H1 (cell line): Measurements from ENCODE around the gene KLKB1. TPM values are rescaled to one million over a fixed set of nuclear protein-coding genes. Genes with fewer than 3 reads are reported as not detected.

Experiments used
- CBX5 ChIP-seq: fragments of 300-800, 300-1000 bp; sonication (generic); IDR thresholded peaks from 2 replicates; pipeline ENCODE4 v1.7.1; 2016; ENCODE audit warnings: antibody characterized with exemption, low read length, low read depth
- HDAC2 ChIP-seq, 2 experiments: fragments of 300-600 bp in 1 of 2; sonication (generic) in 1 of 2; IDR thresholded peaks; 2 replicates each; pipeline ENCODE4 v1.6.1; 2011 to 2012; ENCODE audit warnings: low read depth in 2 of 2, low read length in 2 of 2, mild to moderate bottlenecking in 2 of 2, moderate library complexity in 2 of 2, borderline replicate concordance in 1 of 2, inconsistent platforms in 1 of 2
- POU5F1 ChIP-seq: IDR thresholded peaks from 2 replicates; pipeline ENCODE4 v1.6.1; 2011; ENCODE audit warnings: low read depth, mild to moderate bottlenecking, low read length, moderate library complexity
- TAF1 ChIP-seq: IDR thresholded peaks from 2 replicates; pipeline ENCODE4 v1.6.1; 2011; ENCODE audit warnings: mild to moderate bottlenecking, low read depth, low read length
- TBP ChIP-seq: IDR thresholded peaks from 2 replicates; pipeline ENCODE4 v1.6.1; 2011; ENCODE audit warnings: low read depth, low read length, improper control_type of control experiment
- polyA plus RNA-seq, 7 experiments: library from polyadenylated mRNA; depleted of rRNA in 3 of 7; stranded (reverse) in 5 of 7; unstranded in 2 of 7; fragments of >200 nt in 5 of 7; fragments of 200-250 nt in 2 of 7; gene quantifications; 1 replicate in 5 of 7; 2 replicates in 1 of 7; 4 replicates in 1 of 7; pipeline versions ENCODE4 v1.2.1 to v1.2.3, GENCODE V29; 2011 to 2013; ENCODE audit warnings: missing spikeins in 2 of 7, mixed read lengths in 2 of 7
- total RNA-seq: library from RNA; stranded (reverse); fragmentation: NEBNext Ultra II Directional; extraction: Animal tissue kit (Norgen Biotek cat#: 25700); gene quantifications from 2 replicates; pipeline ENCODE4 v1.2.1, GENCODE V29; 2021
- TF ChIP-seq, protein P1 (sequence below): fragments of 300-600 bp; sonication (generic); IDR thresholded peaks from 2 replicates; pipeline ENCODE4 v1.7.1; 2012; ENCODE audit warnings: low read length, moderate library complexity, mild to moderate bottlenecking, inconsistent platforms; ENCODE audit not compliant: insufficient replicate concordance
- TF ChIP-seq, protein P2 (sequence below): IDR thresholded peaks from 2 replicates; pipeline ENCODE4 v1.6.1; 2012; ENCODE audit warnings: low read length, inconsistent platforms
- TF ChIP-seq, protein P3 (sequence below): IDR thresholded peaks from 2 replicates; pipeline ENCODE4 v1.6.1; 2012; ENCODE audit warnings: inconsistent platforms

Gene KLKB1
- total and polyA plus RNA-seq, 2 of the 8 experiments (the other 6 are each of a cell fraction or from before 2014, with no cell fraction given): 12.0 to 20.9 TPM

DNA sequence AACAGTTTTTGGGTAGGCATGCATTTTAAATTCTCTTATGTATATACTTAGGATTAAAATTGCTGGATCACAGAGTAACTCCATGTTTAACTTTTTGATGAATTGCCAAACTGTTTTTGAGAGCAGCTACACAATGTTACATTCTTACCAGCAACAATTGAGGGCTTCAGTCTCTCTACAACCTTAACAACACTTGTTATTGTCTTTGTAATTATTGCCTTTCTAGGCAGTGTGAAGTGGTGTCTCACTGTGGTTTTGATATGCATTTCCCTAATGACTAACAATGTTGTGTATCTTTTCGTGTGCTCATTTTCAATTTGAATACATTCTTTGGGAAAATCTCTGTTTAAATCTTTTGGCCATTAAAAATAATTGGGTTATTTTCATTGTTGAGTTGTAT is 21.3 kb downstream of the KLKB1 start (continued):
- TF ChIP-seq, protein P1, sequence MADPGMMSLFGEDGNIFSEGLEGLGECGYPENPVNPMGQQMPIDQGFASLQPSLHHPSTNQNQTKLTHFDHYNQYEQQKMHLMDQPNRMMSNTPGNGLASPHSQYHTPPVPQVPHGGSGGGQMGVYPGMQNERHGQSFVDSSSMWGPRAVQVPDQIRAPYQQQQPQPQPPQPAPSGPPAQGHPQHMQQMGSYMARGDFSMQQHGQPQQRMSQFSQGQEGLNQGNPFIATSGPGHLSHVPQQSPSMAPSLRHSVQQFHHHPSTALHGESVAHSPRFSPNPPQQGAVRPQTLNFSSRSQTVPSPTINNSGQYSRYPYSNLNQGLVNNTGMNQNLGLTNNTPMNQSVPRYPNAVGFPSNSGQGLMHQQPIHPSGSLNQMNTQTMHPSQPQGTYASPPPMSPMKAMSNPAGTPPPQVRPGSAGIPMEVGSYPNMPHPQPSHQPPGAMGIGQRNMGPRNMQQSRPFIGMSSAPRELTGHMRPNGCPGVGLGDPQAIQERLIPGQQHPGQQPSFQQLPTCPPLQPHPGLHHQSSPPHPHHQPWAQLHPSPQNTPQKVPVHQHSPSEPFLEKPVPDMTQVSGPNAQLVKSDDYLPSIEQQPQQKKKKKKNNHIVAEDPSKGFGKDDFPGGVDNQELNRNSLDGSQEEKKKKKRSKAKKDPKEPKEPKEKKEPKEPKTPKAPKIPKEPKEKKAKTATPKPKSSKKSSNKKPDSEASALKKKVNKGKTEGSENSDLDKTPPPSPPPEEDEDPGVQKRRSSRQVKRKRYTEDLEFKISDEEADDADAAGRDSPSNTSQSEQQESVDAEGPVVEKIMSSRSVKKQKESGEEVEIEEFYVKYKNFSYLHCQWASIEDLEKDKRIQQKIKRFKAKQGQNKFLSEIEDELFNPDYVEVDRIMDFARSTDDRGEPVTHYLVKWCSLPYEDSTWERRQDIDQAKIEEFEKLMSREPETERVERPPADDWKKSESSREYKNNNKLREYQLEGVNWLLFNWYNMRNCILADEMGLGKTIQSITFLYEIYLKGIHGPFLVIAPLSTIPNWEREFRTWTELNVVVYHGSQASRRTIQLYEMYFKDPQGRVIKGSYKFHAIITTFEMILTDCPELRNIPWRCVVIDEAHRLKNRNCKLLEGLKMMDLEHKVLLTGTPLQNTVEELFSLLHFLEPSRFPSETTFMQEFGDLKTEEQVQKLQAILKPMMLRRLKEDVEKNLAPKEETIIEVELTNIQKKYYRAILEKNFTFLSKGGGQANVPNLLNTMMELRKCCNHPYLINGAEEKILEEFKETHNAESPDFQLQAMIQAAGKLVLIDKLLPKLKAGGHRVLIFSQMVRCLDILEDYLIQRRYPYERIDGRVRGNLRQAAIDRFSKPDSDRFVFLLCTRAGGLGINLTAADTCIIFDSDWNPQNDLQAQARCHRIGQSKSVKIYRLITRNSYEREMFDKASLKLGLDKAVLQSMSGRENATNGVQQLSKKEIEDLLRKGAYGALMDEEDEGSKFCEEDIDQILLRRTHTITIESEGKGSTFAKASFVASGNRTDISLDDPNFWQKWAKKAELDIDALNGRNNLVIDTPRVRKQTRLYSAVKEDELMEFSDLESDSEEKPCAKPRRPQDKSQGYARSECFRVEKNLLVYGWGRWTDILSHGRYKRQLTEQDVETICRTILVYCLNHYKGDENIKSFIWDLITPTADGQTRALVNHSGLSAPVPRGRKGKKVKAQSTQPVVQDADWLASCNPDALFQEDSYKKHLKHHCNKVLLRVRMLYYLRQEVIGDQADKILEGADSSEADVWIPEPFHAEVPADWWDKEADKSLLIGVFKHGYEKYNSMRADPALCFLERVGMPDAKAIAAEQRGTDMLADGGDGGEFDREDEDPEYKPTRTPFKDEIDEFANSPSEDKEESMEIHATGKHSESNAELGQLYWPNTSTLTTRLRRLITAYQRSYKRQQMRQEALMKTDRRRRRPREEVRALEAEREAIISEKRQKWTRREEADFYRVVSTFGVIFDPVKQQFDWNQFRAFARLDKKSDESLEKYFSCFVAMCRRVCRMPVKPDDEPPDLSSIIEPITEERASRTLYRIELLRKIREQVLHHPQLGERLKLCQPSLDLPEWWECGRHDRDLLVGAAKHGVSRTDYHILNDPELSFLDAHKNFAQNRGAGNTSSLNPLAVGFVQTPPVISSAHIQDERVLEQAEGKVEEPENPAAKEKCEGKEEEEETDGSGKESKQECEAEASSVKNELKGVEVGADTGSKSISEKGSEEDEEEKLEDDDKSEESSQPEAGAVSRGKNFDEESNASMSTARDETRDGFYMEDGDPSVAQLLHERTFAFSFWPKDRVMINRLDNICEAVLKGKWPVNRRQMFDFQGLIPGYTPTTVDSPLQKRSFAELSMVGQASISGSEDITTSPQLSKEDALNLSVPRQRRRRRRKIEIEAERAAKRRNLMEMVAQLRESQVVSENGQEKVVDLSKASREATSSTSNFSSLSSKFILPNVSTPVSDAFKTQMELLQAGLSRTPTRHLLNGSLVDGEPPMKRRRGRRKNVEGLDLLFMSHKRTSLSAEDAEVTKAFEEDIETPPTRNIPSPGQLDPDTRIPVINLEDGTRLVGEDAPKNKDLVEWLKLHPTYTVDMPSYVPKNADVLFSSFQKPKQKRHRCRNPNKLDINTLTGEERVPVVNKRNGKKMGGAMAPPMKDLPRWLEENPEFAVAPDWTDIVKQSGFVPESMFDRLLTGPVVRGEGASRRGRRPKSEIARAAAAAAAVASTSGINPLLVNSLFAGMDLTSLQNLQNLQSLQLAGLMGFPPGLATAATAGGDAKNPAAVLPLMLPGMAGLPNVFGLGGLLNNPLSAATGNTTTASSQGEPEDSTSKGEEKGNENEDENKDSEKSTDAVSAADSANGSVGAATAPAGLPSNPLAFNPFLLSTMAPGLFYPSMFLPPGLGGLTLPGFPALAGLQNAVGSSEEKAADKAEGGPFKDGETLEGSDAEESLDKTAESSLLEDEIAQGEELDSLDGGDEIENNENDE: peak; percentile 97
- TF ChIP-seq CBX5: no peak
- peak; percentile 33; the same call in 1 of the 2 replicates for TF ChIP-seq TBP
- peak in 1 of 2 experiments; percentile 43; a peak in 1 of 4 replicates for TF ChIP-seq HDAC2 (IDR thresholded peaks at IDR 0.05; ENCODE audit: borderline replicate concordance in 1 of 2, low read depth in 2 of 2, low read length in 2 of 2)
- TF ChIP-seq, protein P2, sequence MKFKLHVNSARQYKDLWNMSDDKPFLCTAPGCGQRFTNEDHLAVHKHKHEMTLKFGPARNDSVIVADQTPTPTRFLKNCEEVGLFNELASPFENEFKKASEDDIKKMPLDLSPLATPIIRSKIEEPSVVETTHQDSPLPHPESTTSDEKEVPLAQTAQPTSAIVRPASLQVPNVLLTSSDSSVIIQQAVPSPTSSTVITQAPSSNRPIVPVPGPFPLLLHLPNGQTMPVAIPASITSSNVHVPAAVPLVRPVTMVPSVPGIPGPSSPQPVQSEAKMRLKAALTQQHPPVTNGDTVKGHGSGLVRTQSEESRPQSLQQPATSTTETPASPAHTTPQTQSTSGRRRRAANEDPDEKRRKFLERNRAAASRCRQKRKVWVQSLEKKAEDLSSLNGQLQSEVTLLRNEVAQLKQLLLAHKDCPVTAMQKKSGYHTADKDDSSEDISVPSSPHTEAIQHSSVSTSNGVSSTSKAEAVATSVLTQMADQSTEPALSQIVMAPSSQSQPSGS: no peak
- 0 out of 2 replicates have a peak, but pooled peaks have one; percentile 19 for TF ChIP-seq TAF1
- TF ChIP-seq, protein P3, sequence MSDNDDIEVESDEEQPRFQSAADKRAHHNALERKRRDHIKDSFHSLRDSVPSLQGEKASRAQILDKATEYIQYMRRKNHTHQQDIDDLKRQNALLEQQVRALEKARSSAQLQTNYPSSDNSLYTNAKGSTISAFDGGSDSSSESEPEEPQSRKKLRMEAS: no peak
- peak; percentile 91 for TF ChIP-seq POU5F1
